ENCODE results near the gene SH3BP4.

The SH3BP4 gene

DNA sequence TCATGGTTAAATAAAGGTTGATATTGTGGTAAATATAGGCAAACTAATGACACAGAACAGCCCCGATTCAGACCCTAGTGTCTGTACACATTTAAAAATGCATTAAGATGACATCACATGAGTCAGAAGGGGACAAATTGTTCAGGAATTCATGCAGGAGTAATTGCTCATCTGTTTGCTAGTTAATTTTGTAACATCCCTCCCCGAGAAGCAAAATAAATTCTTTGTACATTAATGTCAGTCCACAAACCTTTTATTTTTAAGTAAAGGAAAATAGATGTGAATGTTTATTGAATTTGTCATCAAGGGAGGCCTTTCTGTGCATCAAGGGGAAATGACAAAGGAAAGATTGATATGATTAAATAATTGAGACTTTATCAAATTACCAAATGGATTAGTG is 69.9 kb downstream of the SH3BP4 start:
- TF ChIP-seq TAF1 (IDR thresholded peaks at IDR 0.05; ENCODE audit: low read depth, low read length): no peak
- TF ChIP-seq POU2F2 (IDR thresholded peaks at IDR 0.05; ENCODE audit: low read depth, low read length): no peak
- TF ChIP-seq SPI1 (IDR thresholded peaks at IDR 0.05; ENCODE audit: low read depth, low read length): no peak
- TF ChIP-seq POLR2AphosphoS5 (IDR thresholded peaks at IDR 0.05; ENCODE audit: low read depth, low read length): no peak
- no peak for TF ChIP-seq PAX5 (IDR thresholded peaks at IDR 0.05; ENCODE audit: insufficient read depth, low read length, severe bottlenecking)
- no peak for TF ChIP-seq POLR2A (IDR thresholded peaks at IDR 0.05; ENCODE audit: low read depth, low read length)
- no peak for DNase-seq (ENCODE audit: insufficient read length, low spot score)
- no peak for FAIRE-seq

GRCh38 chr2:235024191-235024860 is 72.5 kb downstream of the SH3BP4 start:
- TF ChIP-seq POU2F2 (IDR thresholded peaks at IDR 0.05; ENCODE audit: low read depth, low read length) (no peak), POLR2AphosphoS5 (IDR thresholded peaks at IDR 0.05; ENCODE audit: low read depth, low read length) (no peak), POLR2A (IDR thresholded peaks at IDR 0.05; ENCODE audit: low read depth, low read length) (no peak), TAF1 (IDR thresholded peaks at IDR 0.05; ENCODE audit: low read depth, low read length) (no peak), SPI1 (IDR thresholded peaks at IDR 0.05; ENCODE audit: low read depth, low read length) (no peak), PAX5 (IDR thresholded peaks at IDR 0.05; ENCODE audit: insufficient read depth, low read length, severe bottlenecking) (no peak)
- FAIRE-seq (no peak), DNase-seq (ENCODE audit: insufficient read length, low spot score) (no peak)

DNA sequence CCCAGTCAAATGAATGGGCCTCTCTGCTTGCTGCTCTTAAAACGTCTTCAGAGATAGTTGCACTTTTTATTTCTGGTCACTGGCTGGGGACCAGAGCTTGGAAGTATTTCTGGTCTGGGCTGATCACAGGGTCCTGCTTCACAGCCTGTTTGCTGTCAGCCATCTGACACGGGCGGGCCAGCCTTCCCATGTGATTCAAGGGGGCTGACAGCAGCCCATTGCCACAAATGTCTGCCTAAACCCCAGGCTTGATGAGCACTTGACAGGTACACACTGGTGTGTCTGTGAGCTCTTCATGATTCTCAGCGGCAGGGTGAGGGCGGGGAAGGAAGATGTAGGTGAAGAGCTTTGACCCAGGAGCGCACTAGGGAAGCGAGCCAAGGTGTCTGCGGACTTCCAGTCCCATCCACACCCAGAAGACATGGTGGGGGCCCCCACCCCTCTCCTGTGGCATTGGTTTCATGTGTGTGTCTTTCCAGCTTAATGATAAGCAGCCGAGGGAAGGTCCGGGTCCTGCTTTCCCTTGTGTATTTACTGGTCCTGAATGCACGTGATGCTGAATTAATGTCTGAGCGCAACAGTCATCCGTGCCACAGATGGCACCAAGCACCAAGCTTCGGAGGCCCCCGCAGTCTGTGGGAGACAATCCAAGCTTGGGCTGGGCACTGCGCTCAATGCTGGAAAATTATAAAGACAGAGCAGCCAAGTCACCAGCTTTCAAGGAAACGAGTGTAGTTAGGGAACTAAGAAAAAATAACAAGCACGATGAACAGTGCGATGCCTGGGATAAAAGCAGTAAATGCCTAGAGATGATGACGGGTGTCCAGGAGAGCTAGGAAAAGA is 73.3 kb downstream of the SH3BP4 start:
- DNase-seq (ENCODE audit: insufficient read length, low spot score) (no peak), FAIRE-seq (no peak)
- TF ChIP-seq PAX5 (IDR thresholded peaks at IDR 0.05; ENCODE audit: insufficient read depth, low read length, severe bottlenecking) (no peak), SPI1 (IDR thresholded peaks at IDR 0.05; ENCODE audit: low read depth, low read length) (no peak), POLR2A (IDR thresholded peaks at IDR 0.05; ENCODE audit: low read depth, low read length) (no peak), POLR2AphosphoS5 (IDR thresholded peaks at IDR 0.05; ENCODE audit: low read depth, low read length) (no peak), TAF1 (IDR thresholded peaks at IDR 0.05; ENCODE audit: low read depth, low read length) (no peak), POU2F2 (IDR thresholded peaks at IDR 0.05; ENCODE audit: low read depth, low read length) (no peak)

GRCh38 chr2:235025800-235026536 is 74.2 kb downstream of the SH3BP4 start:
- FAIRE-seq (no peak), DNase-seq (ENCODE audit: insufficient read length, low spot score) (no peak)
- TF ChIP-seq POLR2AphosphoS5 (IDR thresholded peaks at IDR 0.05; ENCODE audit: low read depth, low read length) (no peak), POU2F2 (IDR thresholded peaks at IDR 0.05; ENCODE audit: low read depth, low read length) (no peak), SPI1 (IDR thresholded peaks at IDR 0.05; ENCODE audit: low read depth, low read length) (no peak), POLR2A (IDR thresholded peaks at IDR 0.05; ENCODE audit: low read depth, low read length) (no peak), TAF1 (IDR thresholded peaks at IDR 0.05; ENCODE audit: low read depth, low read length) (no peak), PAX5 (IDR thresholded peaks at IDR 0.05; ENCODE audit: insufficient read depth, low read length, severe bottlenecking) (no peak)

DNA sequence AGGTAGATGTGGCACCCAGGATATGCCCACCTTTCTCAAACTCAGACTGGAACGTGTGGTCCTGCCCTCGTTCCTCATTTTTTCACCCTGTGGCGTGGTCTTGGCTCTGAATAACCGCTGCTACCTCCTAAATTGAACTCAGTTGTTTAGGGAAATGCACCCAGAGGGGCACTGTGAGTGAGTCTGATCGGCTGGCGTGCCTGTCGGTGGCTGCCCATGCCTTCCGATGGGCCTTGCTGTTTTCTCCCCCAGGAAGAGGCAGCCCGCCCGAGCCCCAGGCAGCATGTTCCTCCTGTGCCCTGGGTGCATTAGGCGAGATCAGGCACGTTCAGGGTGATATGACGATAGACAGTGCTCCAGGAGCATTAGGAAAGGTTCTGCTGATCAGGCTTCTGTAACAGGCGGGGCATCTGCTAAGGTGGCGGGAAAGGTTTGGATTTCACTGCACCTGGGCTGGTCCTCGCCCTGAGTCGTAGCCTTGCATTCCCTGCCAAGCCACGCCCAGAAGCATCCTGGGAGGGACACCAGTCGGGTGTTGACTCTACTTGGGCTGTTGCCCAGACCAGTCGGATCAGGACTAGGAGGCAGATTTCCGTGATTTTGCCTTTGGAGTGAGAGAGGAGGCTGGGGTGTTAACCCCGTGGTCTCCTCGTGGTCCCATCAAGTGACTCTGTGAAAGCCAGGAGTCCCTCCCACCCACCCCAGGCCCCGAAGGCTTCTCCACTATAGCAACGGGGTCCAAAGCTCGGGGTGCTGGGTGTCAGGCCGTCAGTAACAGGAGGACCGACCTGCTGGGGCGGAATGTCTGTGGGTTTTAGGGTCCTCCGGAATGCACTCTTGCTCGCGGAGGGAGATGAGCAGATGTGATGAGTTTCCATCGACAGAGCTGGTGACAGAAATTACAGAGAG is 75.1 kb downstream of the SH3BP4 start:
- TF ChIP-seq POLR2AphosphoS5 (IDR thresholded peaks at IDR 0.05; ENCODE audit: low read depth, low read length) (no peak), POLR2A (IDR thresholded peaks at IDR 0.05; ENCODE audit: low read depth, low read length) (no peak), SPI1 (IDR thresholded peaks at IDR 0.05; ENCODE audit: low read depth, low read length) (no peak), PAX5 (IDR thresholded peaks at IDR 0.05; ENCODE audit: insufficient read depth, low read length, severe bottlenecking) (no peak), POU2F2 (IDR thresholded peaks at IDR 0.05; ENCODE audit: low read depth, low read length) (no peak), TAF1 (IDR thresholded peaks at IDR 0.05; ENCODE audit: low read depth, low read length) (no peak)
- DNase-seq (ENCODE audit: insufficient read length, low spot score) (no peak), FAIRE-seq (no peak)

- no peak for FAIRE-seq
- no peak for DNase-seq (ENCODE audit: insufficient read length, low spot score)
- TF ChIP-seq POU2F2 (IDR thresholded peaks at IDR 0.05; ENCODE audit: low read depth, low read length): no peak
- no peak for TF ChIP-seq PAX5 (IDR thresholded peaks at IDR 0.05; ENCODE audit: insufficient read depth, low read length, severe bottlenecking)
Observed at GRCh38 chr2:235027558-235028214, 75.9 kb downstream of the SH3BP4 start.

- no peak for TF ChIP-seq SPI1 (IDR thresholded peaks at IDR 0.05; ENCODE audit: low read depth, low read length)
- no peak for TF ChIP-seq POU2F2 (IDR thresholded peaks at IDR 0.05; ENCODE audit: low read depth, low read length)
- TF ChIP-seq TAF1 (IDR thresholded peaks at IDR 0.05; ENCODE audit: low read depth, low read length): no peak
- TF ChIP-seq POLR2AphosphoS5 (IDR thresholded peaks at IDR 0.05; ENCODE audit: low read depth, low read length): no peak
- no peak for TF ChIP-seq PAX5 (IDR thresholded peaks at IDR 0.05; ENCODE audit: insufficient read depth, low read length, severe bottlenecking)
- no peak for TF ChIP-seq POLR2A (IDR thresholded peaks at IDR 0.05; ENCODE audit: low read depth, low read length)
- no peak for FAIRE-seq
- no peak for DNase-seq (ENCODE audit: insufficient read length, low spot score)
Observed at GRCh38 chr2:235028646-235029045, 76.8 kb downstream of the SH3BP4 start.

DNA sequence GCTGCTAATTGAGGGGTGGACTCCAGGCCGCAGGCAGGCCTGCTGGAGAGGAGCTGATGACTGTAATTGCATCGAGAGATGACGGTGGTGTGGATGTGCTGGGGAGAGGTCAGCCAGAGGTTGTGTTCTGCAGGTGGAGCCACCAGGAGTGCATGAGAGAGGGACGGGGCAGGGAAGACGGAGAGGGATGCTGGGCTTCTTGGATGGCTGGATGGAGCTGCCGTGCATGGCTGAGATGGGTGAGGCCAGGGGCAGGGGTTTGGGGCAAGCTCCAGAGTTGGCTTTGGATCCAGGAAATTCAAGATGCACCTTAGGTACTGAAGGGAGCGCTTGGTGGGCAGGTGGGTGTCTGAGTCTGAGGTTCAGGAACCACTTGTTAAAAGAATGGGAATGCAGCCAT is 77.2 kb downstream of the SH3BP4 start:
- FAIRE-seq: no peak
- no peak for TF ChIP-seq TAF1 (IDR thresholded peaks at IDR 0.05; ENCODE audit: low read depth, low read length)
- no peak for TF ChIP-seq POLR2AphosphoS5 (IDR thresholded peaks at IDR 0.05; ENCODE audit: low read depth, low read length)
- no peak for TF ChIP-seq PAX5 (IDR thresholded peaks at IDR 0.05; ENCODE audit: insufficient read depth, low read length, severe bottlenecking)
- TF ChIP-seq POLR2A (IDR thresholded peaks at IDR 0.05; ENCODE audit: low read depth, low read length): no peak
- no peak for TF ChIP-seq SPI1 (IDR thresholded peaks at IDR 0.05; ENCODE audit: low read depth, low read length)
- no peak for TF ChIP-seq POU2F2 (IDR thresholded peaks at IDR 0.05; ENCODE audit: low read depth, low read length)

More for the DNA sequence above, 77.2 kb downstream of the SH3BP4 start:
- DNase-seq (ENCODE audit: insufficient read length, low spot score): no peak
